ENCODE results near the gene SUPT20H.

SUPT20H gene

DNA sequence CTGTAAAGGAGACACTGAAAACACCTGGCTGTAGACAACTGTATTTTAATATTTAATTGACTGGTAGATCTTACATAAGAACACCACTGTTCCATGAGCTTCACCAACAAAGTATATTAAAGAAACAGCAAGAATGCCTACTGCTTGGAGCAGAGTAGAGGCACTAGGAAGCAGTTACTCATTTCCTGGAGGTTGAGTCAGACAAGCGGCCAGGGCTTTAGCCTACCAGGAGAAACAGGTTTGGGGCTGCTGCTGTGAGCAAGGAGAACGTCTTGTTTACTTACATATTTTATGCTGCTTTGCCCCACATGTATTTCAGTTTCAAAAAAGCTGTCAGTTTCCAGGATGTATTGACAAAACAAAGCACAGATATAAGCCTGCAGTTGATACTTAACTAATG lies 93.7 kb downstream of the SUPT20H start:
- H4K20me1 ChIP-seq (ENCODE audit: insufficient read depth, low read length): no peaks in the 10 kb centered on the region
- no peak overlapping the region for H3K4me2 ChIP-seq (ENCODE audit: low read length)
- no peaks in the 10 kb centered on the region for H3K9me2 ChIP-seq (ENCODE audit: low read depth, low read length)

DNA sequence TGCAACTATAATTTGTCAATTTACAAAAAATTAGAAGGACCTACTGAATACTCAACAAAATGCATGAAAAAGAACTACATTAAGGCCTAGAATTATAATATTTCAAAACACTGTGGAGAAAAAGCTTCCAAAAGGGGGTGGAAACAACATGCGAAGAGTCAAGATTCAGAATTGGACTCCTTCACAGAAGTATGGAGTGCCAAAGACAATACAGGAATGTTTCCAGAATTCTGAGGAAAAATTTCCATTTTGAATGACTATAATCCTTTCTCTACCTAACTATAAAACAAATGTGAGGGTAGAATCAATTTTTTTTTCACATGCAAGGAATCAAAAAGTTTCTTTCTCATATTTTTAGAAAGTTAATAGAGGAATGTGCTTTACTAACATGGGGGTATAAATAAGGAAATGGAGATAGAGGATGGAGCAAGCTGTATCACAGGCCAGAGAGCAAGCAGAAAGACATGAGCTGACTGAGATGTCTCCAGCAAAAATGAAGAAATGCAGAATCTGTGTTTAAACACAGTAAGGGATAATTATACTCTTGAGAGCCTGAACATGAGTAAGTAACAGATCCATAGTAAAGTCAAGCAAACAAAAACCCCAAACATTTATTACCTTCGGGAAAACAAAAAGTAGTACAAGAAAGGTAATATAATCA lies 99.9 kb downstream of the SUPT20H start:
- no peaks in the 10 kb centered on the region for H3K9me2 ChIP-seq (ENCODE audit: low read depth, low read length)
- no peak overlapping the region for H3K4me3 ChIP-seq (ENCODE audit: low read depth, low read length, poor library complexity, severe bottlenecking)
- H4K20me1 ChIP-seq (ENCODE audit: insufficient read depth, low read length): no peaks in the 10 kb centered on the region
- no peak overlapping the region for H3K27ac ChIP-seq (ENCODE audit: low read depth, low read length, poor library complexity, severe bottlenecking)
- no peaks in the 10 kb centered on the region for H3K79me2 ChIP-seq (ENCODE audit: insufficient read depth, low read length)
- H3K9me3 ChIP-seq (ENCODE audit: low read length): no peaks in the 10 kb centered on the region
- H3K27me3 ChIP-seq (ENCODE audit: insufficient read depth, low read length): no peaks in the 10 kb centered on the region
- H3F3A ChIP-seq (ENCODE audit: insufficient read depth, low read length): no peaks in the 10 kb centered on the region
- no peak overlapping the region for H3K9ac ChIP-seq (ENCODE audit: low read length)
- TF ChIP-seq, protein P1, sequence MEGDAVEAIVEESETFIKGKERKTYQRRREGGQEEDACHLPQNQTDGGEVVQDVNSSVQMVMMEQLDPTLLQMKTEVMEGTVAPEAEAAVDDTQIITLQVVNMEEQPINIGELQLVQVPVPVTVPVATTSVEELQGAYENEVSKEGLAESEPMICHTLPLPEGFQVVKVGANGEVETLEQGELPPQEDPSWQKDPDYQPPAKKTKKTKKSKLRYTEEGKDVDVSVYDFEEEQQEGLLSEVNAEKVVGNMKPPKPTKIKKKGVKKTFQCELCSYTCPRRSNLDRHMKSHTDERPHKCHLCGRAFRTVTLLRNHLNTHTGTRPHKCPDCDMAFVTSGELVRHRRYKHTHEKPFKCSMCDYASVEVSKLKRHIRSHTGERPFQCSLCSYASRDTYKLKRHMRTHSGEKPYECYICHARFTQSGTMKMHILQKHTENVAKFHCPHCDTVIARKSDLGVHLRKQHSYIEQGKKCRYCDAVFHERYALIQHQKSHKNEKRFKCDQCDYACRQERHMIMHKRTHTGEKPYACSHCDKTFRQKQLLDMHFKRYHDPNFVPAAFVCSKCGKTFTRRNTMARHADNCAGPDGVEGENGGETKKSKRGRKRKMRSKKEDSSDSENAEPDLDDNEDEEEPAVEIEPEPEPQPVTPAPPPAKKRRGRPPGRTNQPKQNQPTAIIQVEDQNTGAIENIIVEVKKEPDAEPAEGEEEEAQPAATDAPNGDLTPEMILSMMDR (IDR thresholded peaks at IDR 0.05; ENCODE audit: low read length): no peak
- TF ChIP-seq EZH2 (IDR thresholded peaks at IDR 0.05; ENCODE audit: borderline replicate concordance, low read length): no peak
- no peaks in the 10 kb centered on the region for H3K4me1 ChIP-seq (ENCODE audit: insufficient read depth, low read length, severe bottlenecking)
- H3K36me3 ChIP-seq (ENCODE audit: insufficient read depth, low read length): peaks cover 25% of the 10 kb centered on the region
- H3K4me2 ChIP-seq (ENCODE audit: low read length): no peak overlapping the region
- H2AFZ ChIP-seq (ENCODE audit: low read length): no peak overlapping the region

More for the DNA sequence above, 93.7 kb downstream of the SUPT20H start:
- Histone ChIP-seq H3K36me3 (ENCODE audit: insufficient read depth, low read length) (peaks cover 44% of the 10 kb centered on the region), H2AFZ (ENCODE audit: low read length) (no peak overlapping the region), H3K27ac (ENCODE audit: low read depth, low read length, poor library complexity, severe bottlenecking) (no peak overlapping the region), H3K9ac (ENCODE audit: low read length) (no peak overlapping the region), H3K4me1 (ENCODE audit: insufficient read depth, low read length, severe bottlenecking) (no peaks in the 10 kb centered on the region), H3K9me3 (ENCODE audit: low read length) (no peaks in the 10 kb centered on the region), H3F3A (ENCODE audit: insufficient read depth, low read length) (no peaks in the 10 kb centered on the region), H3K27me3 (ENCODE audit: insufficient read depth, low read length) (no peaks in the 10 kb centered on the region), H3K4me3 (ENCODE audit: low read depth, low read length, poor library complexity, severe bottlenecking) (no peak overlapping the region), H3K79me2 (ENCODE audit: insufficient read depth, low read length) (no peaks in the 10 kb centered on the region)
- TF ChIP-seq EZH2 (IDR thresholded peaks at IDR 0.05; ENCODE audit: borderline replicate concordance, low read length): no peak
- TF ChIP-seq, protein P1 (IDR thresholded peaks at IDR 0.05; ENCODE audit: low read length): no peak

Measured in OCI-LY1 (cell line).